GM15510 (cell line): ENCODE data around the gene SEZ6L.

Experiments used
- POLR2A ChIP-seq: IDR thresholded peaks from 3 replicates; pipeline ENCODE4 v1.6.1; 2011; ENCODE audit warnings: borderline replicate concordance; ENCODE audit not compliant: insufficient read length; ENCODE audit errors: extremely low read depth

The SEZ6L gene

DNA sequence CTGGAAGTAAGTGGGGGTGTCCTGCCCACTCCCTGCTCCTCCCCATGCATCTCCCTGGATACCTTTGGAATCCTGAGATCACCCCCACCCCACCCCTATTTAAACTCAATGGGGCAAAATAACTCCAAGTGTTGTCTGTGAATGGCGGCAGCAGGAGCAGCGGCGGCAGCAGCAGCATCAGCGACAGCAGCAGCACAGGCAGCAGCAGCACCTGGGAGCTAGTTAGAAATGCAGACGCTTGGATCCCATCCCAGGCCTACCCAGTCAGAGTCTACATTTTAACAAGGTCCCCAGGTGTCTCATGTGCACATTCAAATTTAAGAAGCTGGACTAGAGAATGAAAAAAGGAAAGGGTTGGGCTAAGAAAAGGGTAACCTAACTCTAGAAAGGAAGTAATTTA is 82.6 kb downstream of the SEZ6L start:
- no peak for TF ChIP-seq POLR2A

GRCh38 chr22:26259510-26259909 is 90.2 kb downstream of the SEZ6L start:
- no peak for TF ChIP-seq POLR2A

GRCh38 chr22:26264162-26264561 is 94.9 kb downstream of the SEZ6L start:
- TF ChIP-seq POLR2A = no peak

DNA sequence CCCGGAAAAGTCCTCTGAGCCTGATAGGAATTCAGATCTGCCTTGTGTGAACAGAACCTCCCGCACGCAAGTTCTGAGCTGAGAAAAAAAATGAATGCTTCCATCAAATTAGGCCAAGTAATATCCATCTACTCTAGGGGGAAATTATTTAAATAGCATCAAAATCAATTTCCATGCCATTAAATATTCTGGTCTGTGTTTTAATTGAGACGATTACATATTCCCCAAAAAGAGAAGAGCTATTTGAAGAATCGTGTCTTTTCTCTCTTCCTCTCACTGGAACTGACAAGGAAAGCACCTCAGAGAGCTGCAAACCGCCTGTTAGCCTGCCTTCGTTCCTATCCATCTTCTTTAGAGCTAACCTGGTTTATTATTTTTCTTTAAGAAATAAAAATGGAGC is 96.0 kb downstream of the SEZ6L start:
- no peak for TF ChIP-seq POLR2A

DNA sequence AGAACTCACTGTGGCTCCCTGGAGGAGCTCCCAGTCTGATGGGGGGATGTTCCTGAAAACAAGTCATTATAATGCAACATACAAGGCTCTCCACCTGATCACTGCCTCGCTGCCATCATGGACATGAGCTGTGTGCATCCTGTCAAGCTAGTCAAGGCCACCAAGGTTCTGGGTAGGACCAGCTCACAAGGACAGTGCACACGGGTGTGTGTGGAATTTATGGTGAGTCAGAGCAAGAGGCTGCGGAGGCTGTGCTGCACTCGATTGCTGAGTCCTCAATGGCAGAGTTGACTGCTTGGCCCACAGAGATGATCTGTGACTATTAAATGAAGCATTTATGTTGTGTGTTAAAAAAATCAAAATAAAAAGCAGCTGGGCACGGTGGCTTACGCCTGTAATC is 96.6 kb downstream of the SEZ6L start:
- no peak for TF ChIP-seq POLR2A

- no peak for TF ChIP-seq POLR2A
Observed at GRCh38 chr22:26267856-26268255, 98.6 kb downstream of the SEZ6L start.

GRCh38 chr22:26269572-26269971 is 100.3 kb downstream of the SEZ6L start:
- no peak for TF ChIP-seq POLR2A

GRCh38 chr22:26271427-26271826 is 102.2 kb downstream of the SEZ6L start:
- no peak for TF ChIP-seq POLR2A

DNA sequence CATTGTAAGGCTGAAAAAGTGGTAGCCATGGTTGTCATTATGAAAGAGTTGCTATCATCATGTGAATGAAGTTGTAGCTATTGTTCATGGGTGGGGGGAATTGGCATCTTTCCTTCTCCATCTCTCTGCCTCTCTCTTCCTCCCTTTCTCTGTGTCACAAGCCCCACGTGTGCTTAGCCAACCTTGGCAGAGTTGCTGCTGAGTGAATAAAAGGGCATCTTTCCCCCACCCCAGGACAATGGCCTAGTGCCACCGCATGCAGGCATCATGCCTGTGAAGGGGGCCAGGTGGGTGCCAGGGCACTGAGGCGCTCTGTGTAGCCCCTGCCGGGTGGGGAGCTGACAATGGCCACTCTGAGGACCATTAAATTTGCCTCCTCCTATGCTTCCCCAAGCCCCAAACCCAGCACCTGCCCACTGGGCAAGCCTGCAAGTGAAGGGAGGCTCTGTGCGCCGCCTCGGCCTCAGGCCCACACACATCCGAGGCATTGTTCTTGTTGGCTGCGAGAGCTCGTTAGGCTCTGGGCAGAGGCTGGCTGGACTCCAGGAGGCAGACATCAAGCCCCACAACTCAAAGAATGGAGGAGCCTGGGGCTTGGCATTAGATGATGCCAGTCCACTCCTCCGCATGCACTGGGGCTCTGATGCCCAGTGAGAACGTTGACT is 103.9 kb downstream of the SEZ6L start:
- TF ChIP-seq POLR2A = no peak

DNA sequence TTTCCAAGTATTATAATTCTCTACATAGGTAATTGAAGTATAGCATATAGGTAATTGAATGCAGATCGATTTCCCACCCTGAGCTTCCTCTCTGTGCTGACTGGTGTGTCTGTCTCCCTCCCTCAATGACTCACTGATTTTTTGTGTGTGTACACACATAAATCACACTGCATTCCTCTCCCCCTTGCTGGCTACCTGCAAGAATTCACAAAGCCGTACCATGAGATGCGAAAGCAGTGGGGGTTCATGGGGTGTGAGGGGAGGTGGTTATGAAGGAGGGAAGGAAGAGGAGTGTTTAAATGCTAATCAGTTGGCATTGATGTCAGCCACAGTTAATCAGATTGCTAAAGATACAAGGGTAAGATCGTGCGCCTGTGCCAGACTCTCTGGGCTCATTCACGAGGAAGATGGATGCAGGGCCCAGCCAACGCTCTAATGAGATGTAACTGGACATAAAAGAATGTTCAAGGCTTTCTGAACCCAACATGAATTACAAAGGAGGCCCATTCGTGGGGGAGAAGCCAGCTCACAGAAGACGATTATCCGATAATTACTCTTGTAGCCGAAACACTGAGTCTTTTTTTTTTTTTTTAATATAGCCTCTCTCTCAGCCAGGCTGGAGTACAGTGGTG is 107.4 kb downstream of the SEZ6L start:
- TF ChIP-seq POLR2A = no peak

DNA sequence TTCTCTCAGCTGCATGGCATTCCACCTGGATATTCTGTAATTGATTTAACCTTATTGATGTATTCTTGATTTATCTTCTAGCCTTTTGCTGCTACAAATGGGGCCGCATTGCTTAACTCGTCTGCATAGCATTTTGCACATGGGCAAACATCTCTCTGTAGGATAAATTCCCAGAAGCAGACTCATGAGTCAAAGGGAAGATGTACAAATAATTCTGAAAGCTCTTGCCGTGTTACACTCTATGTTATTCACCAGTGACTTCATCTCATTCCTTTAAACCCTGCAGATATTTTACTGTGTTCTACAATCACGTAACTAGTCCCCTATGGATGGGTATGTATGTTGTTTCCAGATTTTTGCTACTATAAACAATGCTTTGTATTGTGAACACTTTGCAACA is 112.7 kb downstream of the SEZ6L start:
- TF ChIP-seq POLR2A = no peak

DNA sequence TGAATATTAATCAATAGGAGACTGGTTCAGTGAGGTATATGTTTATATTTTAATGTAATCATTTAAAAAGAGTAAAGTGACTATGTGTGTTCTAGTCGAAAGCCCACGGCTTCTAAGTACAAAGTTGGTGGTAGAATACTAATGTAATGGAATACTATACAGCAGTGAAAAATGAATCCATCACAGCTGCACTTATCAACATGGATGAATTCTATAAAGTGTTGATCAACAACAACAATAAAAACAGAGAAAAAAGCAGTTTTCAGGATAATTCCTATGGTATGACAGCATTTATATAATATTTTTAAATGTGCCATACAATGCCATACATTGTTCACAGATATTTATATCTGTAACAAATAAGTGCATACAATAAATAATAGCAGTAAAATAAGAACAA is 114.1 kb downstream of the SEZ6L start:
- TF ChIP-seq POLR2A = no peak

DNA sequence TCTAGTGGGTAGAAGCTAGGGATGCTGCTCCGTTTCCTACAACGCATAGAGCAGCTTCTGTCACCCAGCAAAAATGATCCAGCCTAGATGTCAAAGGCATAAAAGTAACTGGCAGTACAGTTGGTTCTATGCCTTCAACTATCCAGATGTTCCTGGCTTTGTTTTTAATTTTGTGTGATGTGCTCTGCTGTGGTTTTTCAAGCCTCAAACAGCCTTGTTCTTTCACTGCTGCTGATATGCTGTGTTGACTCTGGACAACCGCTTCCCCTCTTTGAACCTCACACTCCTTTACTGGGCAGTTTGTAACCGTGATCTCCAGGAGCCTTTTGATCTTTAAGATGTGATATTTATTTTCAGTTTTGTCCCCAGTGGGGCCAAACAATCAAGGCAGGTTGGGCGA is 116.4 kb downstream of the SEZ6L start:
- no peak for TF ChIP-seq POLR2A

- TF ChIP-seq POLR2A = no peak
Observed at GRCh38 chr22:26286091-26286820, 117.0 kb downstream of the SEZ6L start.

DNA sequence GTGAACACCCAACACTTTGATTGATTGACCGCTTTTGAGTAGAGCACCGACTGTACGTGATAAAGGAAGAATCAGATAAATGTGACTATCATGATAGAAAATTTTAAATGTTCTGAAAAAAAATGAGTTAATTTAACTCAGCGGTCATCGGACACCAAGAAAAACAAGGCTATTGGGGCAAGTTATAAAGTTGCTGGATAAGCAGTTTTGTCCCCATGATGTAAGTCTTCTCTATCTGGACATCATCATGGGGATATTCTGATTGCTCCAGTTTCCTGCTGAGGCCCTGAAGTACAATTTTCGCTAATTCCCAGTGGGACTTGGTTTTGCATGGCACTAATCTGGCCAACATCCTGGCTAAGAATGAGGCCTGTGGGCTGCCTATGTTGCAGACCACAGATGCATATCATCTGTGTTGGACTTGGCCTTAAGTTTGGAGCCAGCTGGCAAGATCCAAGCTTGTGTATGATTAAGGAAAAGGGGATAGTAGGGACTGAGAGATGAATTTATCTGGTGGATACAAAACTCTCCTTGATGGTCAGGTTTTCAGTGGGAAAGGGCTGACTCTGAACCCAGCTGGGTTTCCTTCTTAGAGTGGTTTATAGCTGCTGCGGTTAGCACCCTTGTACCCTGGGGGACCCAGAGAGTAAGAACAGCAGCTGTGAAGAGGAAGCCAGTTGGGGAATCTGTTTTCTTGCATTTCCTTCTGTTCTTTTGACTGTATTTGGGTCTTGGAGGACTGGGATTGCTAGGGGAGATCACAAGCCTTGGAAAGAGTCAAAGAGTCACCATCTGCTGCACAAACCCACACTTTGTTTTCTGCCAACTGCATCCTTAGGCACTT is 118.3 kb downstream of the SEZ6L start:
- no peak for TF ChIP-seq POLR2A

DNA sequence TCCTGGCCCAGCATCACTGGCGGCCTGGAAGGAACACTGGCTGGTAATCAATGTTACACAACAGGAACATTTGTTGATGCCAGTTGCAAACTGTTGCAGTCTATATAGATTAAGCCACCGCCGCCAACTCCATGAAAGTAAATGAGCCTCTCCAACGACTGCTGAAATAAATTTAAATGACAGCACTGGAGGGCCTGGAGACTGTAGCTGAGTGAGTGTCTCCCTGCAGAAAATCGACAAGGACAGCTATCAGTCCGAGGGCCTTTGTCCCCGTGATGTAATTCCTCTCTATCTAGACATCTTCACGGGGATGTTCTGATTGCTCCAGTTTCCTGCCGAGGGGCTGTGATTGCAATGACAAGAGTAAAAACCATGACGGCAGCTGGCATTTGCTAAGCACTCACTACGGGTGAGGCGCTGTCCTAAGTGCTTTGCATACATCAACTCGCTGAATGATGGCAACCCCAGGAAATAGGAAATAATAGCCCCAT is 120.4 kb downstream of the SEZ6L start:
- TF ChIP-seq POLR2A = no peak
